Fibroblast of peridontal ligament (primary cell): Measurements from ENCODE around the gene MUC5B.

Experiments
- DNase-seq: peaks from one replicate; pipeline ENCODE4 v3.0.0-alpha.2; 2010; ENCODE audit errors: extremely low read depth

The MUC5B gene

GRCh38 chr11:1300569-1301187, 77.8 kb downstream of the MUC5B start:
- DNase-seq: no peak

GRCh38 chr11:1301220-1302000, 78.5 kb downstream of the MUC5B start:
- DNase-seq: no peak

DNA sequence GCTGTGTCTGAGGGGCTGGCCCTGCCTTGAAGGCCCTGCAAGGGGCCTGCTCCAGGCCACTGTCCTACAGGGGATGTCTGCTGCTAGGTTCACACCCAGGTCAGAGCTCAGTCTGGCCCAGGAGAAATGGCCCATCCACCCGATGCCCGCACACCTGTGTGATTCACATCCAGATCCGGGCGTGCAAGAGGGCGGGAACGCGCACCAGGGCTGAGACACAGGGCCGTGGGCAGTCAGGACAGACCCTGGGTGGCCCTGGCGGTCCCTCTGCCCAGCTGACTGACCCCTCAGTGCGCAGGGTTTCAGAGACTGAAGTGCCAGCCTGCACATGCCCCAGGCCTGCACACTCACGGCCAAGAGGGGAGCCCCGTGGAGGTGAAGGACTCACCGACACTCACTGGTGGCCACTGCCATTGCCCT, 79.2 kb downstream of the MUC5B start:
- no peak for DNase-seq

GRCh38 chr11:1302461-1303125, 79.7 kb downstream of the MUC5B start:
- DNase-seq: no peak

DNA sequence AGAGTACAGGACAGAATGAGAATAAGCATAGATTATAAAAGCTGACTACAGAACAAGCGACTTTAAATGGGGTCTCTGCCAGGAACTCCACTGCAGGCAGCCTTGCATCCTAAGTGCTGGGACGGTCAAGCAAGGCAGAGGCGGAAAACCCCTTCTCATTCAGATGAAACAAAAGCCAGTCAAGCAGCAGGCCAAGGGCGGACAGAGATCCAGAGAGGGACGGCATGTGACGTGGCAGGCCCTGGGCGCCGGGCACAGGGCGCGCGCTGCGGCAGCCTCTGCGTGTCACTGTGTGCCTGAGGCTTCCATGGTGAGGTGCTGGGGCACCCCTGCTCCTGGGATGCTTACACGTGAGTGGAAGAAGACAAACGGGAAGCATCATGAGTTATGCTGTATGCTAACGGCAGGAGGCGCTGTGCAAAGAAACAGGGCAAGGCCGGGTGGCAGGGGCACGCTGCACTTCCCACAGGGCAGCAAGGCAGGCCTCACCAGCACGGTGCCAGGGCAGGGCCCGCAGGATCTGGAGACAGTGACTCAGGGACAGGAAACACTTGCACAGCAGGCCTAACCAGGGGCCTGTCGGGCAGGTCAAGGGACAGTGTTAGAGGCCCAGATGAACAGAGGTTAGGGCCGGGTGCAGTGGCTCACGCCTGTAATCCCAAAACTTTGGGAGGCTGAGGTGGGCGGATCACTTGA, 80.4 kb downstream of the MUC5B start:
- DNase-seq: no peak

GRCh38 chr11:1303973-1304372, 81.1 kb downstream of the MUC5B start:
- no peak for DNase-seq

GRCh38 chr11:1304380-1304779, 81.5 kb downstream of the MUC5B start:
- DNase-seq: no peak

DNA sequence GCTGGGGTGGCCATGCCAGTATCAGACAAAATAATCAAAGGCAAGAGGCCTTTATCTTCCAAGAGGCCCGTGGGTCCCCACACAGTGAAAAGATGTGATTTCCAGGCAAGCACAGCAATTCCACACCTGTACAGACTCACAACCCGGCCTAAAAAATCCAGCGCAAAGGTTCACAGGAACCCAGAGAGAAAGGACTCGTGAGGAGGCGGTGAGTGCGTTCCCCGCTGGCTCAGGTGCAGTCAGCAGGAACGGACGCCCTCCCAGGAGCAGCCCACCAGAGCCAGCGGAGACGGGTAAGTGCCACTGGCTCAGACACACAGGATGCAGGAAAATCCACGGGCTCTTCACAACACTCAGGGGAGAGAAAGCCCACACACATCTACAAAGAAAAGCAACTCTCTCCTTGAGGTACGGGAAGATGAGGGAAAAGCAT, 82.2 kb downstream of the MUC5B start:
- no peak for DNase-seq

DNA sequence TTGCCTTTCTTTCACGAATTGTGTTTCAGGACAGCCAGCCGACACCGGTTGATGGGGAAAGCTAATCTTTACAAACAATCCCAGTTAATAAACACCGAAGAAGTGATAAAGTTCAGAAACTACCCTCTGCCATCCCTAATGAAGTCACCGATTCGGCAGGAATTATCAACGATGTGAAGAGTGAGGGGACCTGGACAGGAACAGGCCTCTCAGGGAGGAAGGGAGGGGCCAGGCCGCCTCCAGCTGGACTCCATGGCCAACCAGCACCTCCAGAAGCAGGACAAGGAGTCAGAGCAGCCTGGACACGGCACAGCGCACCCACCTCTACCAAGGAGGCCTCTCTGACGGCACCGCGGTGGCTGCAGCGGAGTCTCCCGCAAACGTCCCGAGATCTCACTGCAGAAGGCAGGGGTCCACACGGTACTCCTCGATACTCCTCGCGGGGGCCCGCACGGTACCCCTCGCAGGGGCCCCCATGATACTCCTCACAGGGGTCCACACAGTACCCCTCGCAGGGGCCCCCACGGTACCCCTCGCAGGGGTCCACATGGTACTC, 82.7 kb downstream of the MUC5B start:
- no peak for DNase-seq

DNA sequence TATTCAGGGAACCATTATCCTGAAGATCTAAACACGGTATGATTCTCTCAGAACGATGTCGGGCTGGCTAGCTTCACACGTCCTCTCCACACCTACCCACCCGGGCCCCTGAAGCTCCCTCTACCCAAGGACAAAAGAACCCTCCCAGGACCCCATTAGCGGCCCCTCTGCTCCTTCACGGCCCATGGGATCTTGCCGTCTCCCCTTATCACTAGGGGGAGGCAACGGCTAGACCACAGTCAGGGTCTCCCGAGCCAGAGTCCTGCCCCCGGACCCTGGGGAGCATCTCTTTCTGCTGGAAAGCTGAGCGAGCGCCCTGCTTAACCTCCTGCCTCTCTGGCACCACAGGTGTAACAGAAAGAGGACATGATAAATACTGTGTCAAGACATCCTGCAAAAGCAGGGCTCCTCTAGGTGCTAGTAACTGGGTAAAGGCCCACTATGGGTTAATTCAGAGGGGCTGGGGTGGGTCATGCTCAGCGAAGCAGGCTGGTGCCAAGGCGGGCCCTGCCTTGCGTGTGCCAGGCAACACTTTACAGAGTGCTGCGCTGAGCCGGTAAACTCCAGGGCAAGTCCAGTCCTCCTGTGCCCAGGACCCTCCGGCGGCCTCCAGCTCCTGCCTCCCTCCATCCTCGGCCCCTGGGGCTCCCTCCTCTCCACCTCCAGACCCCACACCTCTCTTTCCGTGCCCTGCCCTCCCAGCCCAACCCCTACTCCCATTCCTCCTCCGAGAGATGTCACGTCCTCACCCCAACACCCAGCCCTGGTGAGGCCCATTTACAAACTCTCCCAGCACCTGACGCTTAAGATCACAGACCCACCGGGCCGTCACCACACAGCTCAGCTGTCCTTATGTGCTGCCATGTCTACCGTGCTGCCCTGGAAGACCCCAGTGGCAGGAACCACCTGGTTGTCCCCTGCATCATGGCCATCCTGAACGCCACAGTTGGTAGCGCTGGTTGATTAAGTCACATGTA, 83.6 kb downstream of the MUC5B start:
- no peak for DNase-seq

- no peak for DNase-seq
These were observed 84.5 kb downstream of the MUC5B start for GRCh38 chr11:1307163-1307870.

DNA sequence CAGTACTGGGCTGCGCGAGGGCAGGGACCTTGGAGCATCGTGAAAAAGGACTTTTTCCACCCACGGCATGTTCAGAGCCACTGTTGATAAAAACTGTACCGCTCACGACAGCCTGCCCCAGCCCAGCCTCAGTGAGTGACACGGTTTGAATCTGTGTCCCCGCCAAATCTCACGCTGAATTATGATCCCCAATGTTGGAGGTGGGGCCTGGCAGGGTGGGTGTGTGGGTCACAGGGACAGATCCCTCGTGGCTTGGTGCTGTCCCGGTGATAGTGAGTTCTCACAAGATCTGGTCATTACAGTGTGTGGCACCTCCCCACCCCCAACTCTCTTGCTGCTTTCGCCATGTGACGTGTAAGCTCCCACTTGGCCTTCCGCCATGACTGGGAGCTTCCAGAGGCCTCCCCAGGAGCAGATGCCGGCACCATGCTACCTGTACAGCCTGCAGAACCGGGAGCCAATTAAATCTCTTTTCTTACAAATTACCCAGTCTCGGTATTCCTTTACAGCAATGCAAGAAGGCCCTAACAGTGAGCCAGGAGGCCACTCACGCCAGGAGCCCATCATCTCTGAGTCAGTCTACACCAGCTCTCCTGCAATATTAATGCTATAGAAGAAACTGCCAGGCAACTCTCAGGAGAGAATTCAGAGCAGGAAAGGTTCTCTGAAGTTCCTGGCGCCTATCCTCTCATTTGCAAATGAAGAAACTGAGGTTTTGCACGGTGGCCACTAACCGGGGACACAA, 85.3 kb downstream of the MUC5B start:
- DNase-seq: peak; percentile 26

DNA sequence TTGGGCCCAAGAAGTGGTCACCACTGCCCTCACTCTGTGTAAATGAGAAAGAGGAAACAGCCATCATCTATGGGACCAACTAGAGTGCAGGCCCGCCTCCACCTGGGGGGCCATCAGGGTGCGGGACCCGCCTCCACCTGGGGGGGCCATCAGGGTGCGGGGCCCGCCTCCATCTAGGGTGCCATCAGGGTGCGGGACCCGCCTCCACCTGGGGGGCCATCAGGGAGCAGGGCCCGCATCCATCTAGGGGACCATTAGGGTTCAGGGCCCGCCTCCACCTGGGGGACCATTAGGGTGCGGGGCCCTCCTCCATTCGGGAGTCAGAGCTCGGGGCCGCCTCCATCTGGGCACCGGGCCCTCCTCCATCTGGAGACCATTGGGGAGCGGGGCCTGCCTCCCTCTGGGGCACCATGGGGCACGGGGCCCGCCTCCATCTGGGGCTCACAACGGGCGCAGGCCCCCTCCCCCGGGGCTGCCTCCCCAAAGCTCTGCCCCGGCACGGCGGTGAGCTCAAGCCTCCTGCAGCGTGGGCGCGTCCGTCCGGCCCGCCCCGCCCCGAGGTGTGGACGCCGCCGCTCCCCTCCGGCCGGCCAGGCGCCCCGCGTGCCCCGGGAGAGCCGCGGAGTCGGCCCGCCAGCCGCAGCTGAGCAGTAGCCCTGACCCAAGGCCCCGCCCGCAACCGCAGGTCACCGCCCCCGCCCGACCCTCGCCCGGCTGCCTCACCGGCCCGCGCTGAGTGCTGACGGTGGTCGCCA, 86.1 kb downstream of the MUC5B start:
- DNase-seq: no peak

- peak; percentile 88 for DNase-seq
These were observed 86.8 kb downstream of the MUC5B start, which contains the start of gene TOLLIP for GRCh38 chr11:1309498-1310317. TOLLIP (minus strand) TSS chr11:1309632; CDS start chr11:1309498, 134 bp downstream.

GRCh38 chr11:1310318-1310687, 87.4 kb downstream of the MUC5B start:
- DNase-seq: peak; percentile 7

- no peak for DNase-seq
These were observed 88.1 kb downstream of the MUC5B start for GRCh38 chr11:1310772-1311468.
